ENCODE data around the gene RGL1. TPM values are rescaled to one million over a fixed set of nuclear protein-coding genes. Genes with fewer than 3 reads are reported as not detected.

The RGL1 gene
- total RNA-seq, 1 experiment from 2014 or later, result 4.8 TPM

- H3K4me3 Mint-ChIP-seq (ENCODE audit: low read depth, unreplicated experiment), result no peak overlapping the region
- H3K27ac Mint-ChIP-seq (ENCODE audit: unreplicated experiment), result no peak overlapping the region
- no peaks in the 10 kb centered on the region for H3K27me3 Mint-ChIP-seq (ENCODE audit: unreplicated experiment)
- CTCF ChIA-PET, result no interaction called here
- BruUV-seq (replicated peaks), result no TSS peak
- H3K4me1 Mint-ChIP-seq (ENCODE audit: low read depth, unreplicated experiment), result peaks cover 6% of the 10 kb centered on the region
- H3K36me3 Mint-ChIP-seq (ENCODE audit: insufficient read depth, unreplicated experiment), result no peaks in the 10 kb centered on the region
- no peak for DNase-seq
- intact Hi-C loops (cut with micrococcal nuclease; ENCODE audit: unreplicated experiment), result loop anchor here (10.0 kb wide), 2 partner anchors 105 to 225 kb away; partner anchors contain the start of gene RGL1
- TF ChIP-seq, protein P1, sequence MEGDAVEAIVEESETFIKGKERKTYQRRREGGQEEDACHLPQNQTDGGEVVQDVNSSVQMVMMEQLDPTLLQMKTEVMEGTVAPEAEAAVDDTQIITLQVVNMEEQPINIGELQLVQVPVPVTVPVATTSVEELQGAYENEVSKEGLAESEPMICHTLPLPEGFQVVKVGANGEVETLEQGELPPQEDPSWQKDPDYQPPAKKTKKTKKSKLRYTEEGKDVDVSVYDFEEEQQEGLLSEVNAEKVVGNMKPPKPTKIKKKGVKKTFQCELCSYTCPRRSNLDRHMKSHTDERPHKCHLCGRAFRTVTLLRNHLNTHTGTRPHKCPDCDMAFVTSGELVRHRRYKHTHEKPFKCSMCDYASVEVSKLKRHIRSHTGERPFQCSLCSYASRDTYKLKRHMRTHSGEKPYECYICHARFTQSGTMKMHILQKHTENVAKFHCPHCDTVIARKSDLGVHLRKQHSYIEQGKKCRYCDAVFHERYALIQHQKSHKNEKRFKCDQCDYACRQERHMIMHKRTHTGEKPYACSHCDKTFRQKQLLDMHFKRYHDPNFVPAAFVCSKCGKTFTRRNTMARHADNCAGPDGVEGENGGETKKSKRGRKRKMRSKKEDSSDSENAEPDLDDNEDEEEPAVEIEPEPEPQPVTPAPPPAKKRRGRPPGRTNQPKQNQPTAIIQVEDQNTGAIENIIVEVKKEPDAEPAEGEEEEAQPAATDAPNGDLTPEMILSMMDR (IDR thresholded peaks at IDR 0.05; ENCODE audit: unreplicated experiment), result no peak
- no peaks in the 10 kb centered on the region for H3K9me3 Mint-ChIP-seq (ENCODE audit: low read depth, unreplicated experiment)
Observed at GRCh38 chr1:183909672-183910071, 104.8 kb downstream of the RGL1 start.

DNA sequence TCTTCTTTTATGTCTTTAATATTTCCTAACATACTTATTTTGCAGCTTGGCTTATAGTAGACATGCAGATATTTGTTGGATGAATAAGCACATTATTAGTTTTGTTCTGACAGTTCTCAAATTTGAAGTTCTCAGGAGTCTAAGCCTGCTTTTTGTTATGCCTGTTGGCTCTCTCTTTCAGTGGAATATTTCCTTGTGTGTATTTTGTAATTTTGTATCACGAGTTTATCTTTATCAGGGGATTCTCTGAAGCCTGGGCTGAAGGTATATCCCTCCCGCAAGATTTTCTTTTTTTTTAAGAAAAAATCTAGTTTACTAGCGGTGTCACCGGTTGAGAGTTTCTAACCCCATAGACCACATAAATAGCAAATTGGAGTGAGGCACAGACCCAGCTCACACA lies 105.9 kb downstream of the RGL1 start:
- Mint-ChIP-seq H3K4me1 (ENCODE audit: low read depth, unreplicated experiment) (peaks cover 15% of the 10 kb centered on the region), H3K4me3 (ENCODE audit: low read depth, unreplicated experiment) (no peak overlapping the region), H3K27ac (ENCODE audit: unreplicated experiment) (no peak overlapping the region), H3K27me3 (ENCODE audit: unreplicated experiment) (no peaks in the 10 kb centered on the region), H3K36me3 (ENCODE audit: insufficient read depth, unreplicated experiment) (no peaks in the 10 kb centered on the region), H3K9me3 (ENCODE audit: low read depth, unreplicated experiment) (no peaks in the 10 kb centered on the region)
- TF ChIP-seq, protein P1 (IDR thresholded peaks at IDR 0.05; ENCODE audit: unreplicated experiment), result no peak
- DNase-seq, result no peak
- no TSS peak for BruUV-seq (replicated peaks)
- CTCF ChIA-PET, result interaction anchor here (0.6 kb wide), 1 partner anchor 35 kb away, joined by 3 read pairs; no protein-coding TSS in a partner anchor
- intact Hi-C loops (cut with micrococcal nuclease; ENCODE audit: unreplicated experiment), result loop anchor here (10.0 kb wide), 2 partner anchors 106 to 226 kb away; partner anchors contain the start of gene RGL1

GRCh38 chr1:183911285-183911684 lies 106.4 kb downstream of the RGL1 start:
- TF ChIP-seq, protein P1 (IDR thresholded peaks at IDR 0.05; ENCODE audit: unreplicated experiment), result no peak
- Mint-ChIP-seq H3K27me3 (ENCODE audit: unreplicated experiment) (no peaks in the 10 kb centered on the region), H3K27ac (ENCODE audit: unreplicated experiment) (no peak overlapping the region), H3K4me1 (ENCODE audit: low read depth, unreplicated experiment) (peaks cover 19% of the 10 kb centered on the region), H3K4me3 (ENCODE audit: low read depth, unreplicated experiment) (no peak overlapping the region), H3K9me3 (ENCODE audit: low read depth, unreplicated experiment) (no peaks in the 10 kb centered on the region), H3K36me3 (ENCODE audit: insufficient read depth, unreplicated experiment) (no peaks in the 10 kb centered on the region)
- no peak for DNase-seq
- BruUV-seq (replicated peaks), result no TSS peak
- CTCF ChIA-PET, result interaction anchor here (0.6 kb wide), 1 partner anchor 36 kb away, joined by 3 read pairs; no protein-coding TSS in a partner anchor
- intact Hi-C loops (cut with micrococcal nuclease; ENCODE audit: unreplicated experiment), result loop anchor here (10.0 kb wide), 2 partner anchors 106 to 226 kb away; partner anchors contain the start of gene RGL1

DNA sequence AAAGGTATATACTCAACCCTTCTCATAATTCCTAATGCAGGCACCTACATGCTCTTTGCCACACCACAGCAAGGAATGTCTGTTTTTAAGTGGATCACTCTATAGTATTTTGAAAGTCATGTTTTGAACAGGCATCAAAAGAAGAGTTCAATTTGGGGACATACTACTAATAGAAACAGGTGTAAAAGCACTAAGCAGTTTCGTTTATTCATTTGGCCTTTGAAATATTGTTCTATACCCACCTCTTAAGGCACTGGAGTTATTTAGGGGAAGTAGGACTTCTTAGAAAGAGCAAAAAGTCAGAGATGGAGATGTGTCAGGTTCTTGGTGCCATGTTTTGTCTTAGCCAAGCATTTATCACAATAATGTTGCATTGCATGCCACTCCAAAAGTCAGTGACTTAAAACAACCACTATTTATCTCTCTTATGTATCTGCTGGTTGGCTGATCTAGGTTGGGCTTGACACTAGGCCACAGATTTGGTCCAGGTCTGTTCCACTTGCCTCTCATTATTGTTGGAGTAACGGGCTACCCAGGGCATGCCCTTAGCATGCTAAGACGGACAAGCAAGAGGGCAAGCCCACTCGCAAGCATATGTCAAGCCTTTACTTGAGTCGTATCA lies 107.5 kb downstream of the RGL1 start:
- H3K36me3 Mint-ChIP-seq (ENCODE audit: insufficient read depth, unreplicated experiment), result no peaks in the 10 kb centered on the region
- H3K27ac Mint-ChIP-seq (ENCODE audit: unreplicated experiment), result no peak overlapping the region
- H3K27me3 Mint-ChIP-seq (ENCODE audit: unreplicated experiment), result no peaks in the 10 kb centered on the region
- DNase-seq, result no peak
- no TSS peak for BruUV-seq (replicated peaks)
- intact Hi-C loops (cut with micrococcal nuclease; ENCODE audit: unreplicated experiment), result loop anchor here (10.0 kb wide), 2 partner anchors 108 to 228 kb away; partner anchors contain the start of gene RGL1
- H3K9me3 Mint-ChIP-seq (ENCODE audit: low read depth, unreplicated experiment), result no peaks in the 10 kb centered on the region
- peaks cover 24% of the 10 kb centered on the region for H3K4me1 Mint-ChIP-seq (ENCODE audit: low read depth, unreplicated experiment)
- TF ChIP-seq, protein P1 (IDR thresholded peaks at IDR 0.05; ENCODE audit: unreplicated experiment), result no peak
- no peak overlapping the region for H3K4me3 Mint-ChIP-seq (ENCODE audit: low read depth, unreplicated experiment)
- CTCF ChIA-PET, result no interaction called here
